Measurements from ENCODE around the gene CYLD. TPM values are rescaled to one million over a fixed set of nuclear protein-coding genes. Genes with fewer than 3 reads are reported as not detected.

Gene CYLD
- polyA plus RNA-seq, 6 donors from 2014 or later: 65.4 to 89.0 (median 75.8) TPM

GRCh38 chr16:50810241-50810965 lies 68.5 kb downstream of the CYLD start:
- H3K4me1 Mint-ChIP-seq: peaks cover 21 to 24% (median 21%) of the 10 kb centered on the region in 3 donors

DNA sequence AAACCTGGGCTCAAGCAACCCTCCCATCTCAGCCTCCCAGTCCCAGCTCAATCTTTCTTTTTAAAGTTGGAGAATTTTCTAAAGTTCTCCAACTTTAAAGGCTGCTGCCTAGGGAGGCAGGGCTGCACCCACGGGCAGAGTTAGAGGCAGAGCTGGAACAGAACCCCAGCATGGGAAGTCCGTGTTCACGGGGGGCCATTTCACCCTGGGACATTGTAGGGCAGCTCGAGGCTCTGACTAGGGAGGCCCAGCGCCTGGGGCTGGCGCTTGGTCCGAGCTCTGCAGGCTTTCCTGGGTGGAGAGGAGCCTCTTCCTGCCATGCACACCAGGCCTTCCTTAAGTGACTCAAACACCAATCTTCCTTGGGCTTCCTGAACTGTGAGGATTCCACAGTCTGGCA lies 70.2 kb downstream of the CYLD start:
- H3K9me3 Mint-ChIP-seq: no peaks in the 10 kb centered on the region
- no peaks in the 10 kb centered on the region for H3K36me3 Mint-ChIP-seq
- peaks cover 9 to 20% (median 18%) of the 10 kb centered on the region in 3 donors for H3K27me3 Mint-ChIP-seq
- ATAC-seq (ENCODE audit: low read depth in 2 of 2): no peak
- H3K4me1 Mint-ChIP-seq: peaks cover 10 to 12% (median 10%) of the 10 kb centered on the region in 3 donors
- no peak for DNase-seq
- no peak overlapping the region for H3K4me3 Mint-ChIP-seq
- H3K27ac Mint-ChIP-seq: no peak overlapping the region

More at GRCh38 chr16:50810241-50810965, 68.5 kb downstream of the CYLD start:
- H3K9me3 Mint-ChIP-seq: no peaks in the 10 kb centered on the region
- H3K27ac Mint-ChIP-seq: peak overlapping the region in 1 of 6 donors; percentile 83
- H3K4me3 Mint-ChIP-seq: no peak overlapping the region
- peaks cover 4 to 6% (median 6%) of the 10 kb centered on the region in 3 donors for H3K27me3 Mint-ChIP-seq
- DNase-seq (no peak), ATAC-seq (ENCODE audit: low read depth in 2 of 2) (no peak)
- H3K36me3 Mint-ChIP-seq: no peaks in the 10 kb centered on the region

DNA sequence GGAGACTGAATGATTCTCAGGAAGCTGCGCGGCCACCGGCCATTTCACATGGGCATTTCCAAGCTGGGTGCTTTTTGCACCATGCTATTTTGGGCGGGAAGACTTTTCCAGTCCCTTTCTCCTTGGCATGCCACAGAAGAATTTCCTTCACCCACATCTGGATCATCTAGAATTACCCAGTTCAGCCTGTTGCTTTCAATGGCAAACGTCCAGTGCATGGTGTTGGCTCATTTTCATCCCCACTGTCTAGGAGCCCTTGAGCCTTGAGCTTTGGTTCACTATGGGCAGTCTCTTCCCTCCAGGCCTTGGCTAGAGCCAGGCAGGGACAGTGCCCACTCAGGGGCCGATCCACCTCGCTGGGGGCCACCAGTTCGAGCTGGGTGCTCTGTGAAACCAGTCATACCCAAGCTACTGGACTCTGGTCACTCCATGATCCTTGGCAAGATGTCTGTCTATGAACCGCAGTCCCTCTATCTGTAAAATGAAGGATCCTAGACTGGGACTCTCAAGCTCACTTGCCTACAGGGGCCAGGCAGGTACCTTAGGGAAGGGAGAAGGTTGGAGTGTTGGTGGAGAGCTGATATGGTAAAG lies 71.1 kb downstream of the CYLD start:
- H3K9me3 Mint-ChIP-seq: no peaks in the 10 kb centered on the region
- DNase-seq (no peak), ATAC-seq (ENCODE audit: low read depth in 2 of 2) (no peak)
- H3K27ac Mint-ChIP-seq: no peak overlapping the region
- peaks cover 10 to 12% (median 10%) of the 10 kb centered on the region in 3 donors for H3K4me1 Mint-ChIP-seq
- peaks cover 9 to 20% (median 18%) of the 10 kb centered on the region in 3 donors for H3K27me3 Mint-ChIP-seq
- H3K36me3 Mint-ChIP-seq: no peaks in the 10 kb centered on the region
- no peak overlapping the region for H3K4me3 Mint-ChIP-seq

- ATAC-seq (ENCODE audit: low read depth in 2 of 2) (no peak), DNase-seq (no peak)
- Mint-ChIP-seq H3K9me3 (no peaks in the 10 kb centered on the region), H3K4me1 (peaks cover 8 to 10% (median 9%) of the 10 kb centered on the region in 3 donors), H3K27ac (no peak overlapping the region), H3K27me3 (peaks cover 9 to 20% (median 17%) of the 10 kb centered on the region in 3 donors), H3K4me3 (no peak overlapping the region), H3K36me3 (no peaks in the 10 kb centered on the region)
These were observed 72.2 kb downstream of the CYLD start for GRCh38 chr16:50814052-50814451.

GRCh38 chr16:50814541-50814940 lies 72.7 kb downstream of the CYLD start:
- H3K27ac Mint-ChIP-seq: no peak overlapping the region
- H3K4me3 Mint-ChIP-seq: no peak overlapping the region

DNA sequence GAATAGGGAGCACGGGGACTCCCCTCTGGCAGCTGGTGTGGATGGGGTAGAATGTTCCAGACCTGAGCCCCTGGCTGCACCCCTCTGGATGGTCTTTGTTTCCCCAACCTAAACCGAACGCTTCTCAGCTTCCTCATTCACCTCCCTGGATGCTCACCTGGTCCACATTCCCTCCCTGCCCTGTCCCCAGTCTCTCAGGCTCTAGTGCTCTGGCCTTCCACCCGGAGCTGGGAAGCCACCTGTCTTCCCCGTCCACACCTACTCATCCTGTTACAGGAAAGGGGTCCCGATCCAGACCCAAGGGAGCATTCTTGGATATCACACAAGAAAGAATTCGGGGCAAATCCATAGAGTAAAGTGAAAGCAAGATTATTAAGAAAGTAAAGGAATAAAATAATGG lies 73.5 kb downstream of the CYLD start:
- ATAC-seq (ENCODE audit: low read depth in 2 of 2): no peak
- Mint-ChIP-seq H3K36me3 (no peaks in the 10 kb centered on the region), H3K27me3 (peaks cover 15 to 20% (median 20%) of the 10 kb centered on the region in 3 donors), H3K4me3 (no peak overlapping the region), H3K4me1 (no peaks in the 10 kb centered on the region), H3K27ac (no peak overlapping the region), H3K9me3 (no peaks in the 10 kb centered on the region)
- no peak for DNase-seq

More at GRCh38 chr16:50814541-50814940, 72.7 kb downstream of the CYLD start:
- DNase-seq: no peak
- H3K36me3 Mint-ChIP-seq: no peaks in the 10 kb centered on the region
- no peaks in the 10 kb centered on the region for H3K9me3 Mint-ChIP-seq
- H3K4me1 Mint-ChIP-seq: peaks cover 4 to 5% (median 4%) of the 10 kb centered on the region in 3 donors
- no peak for ATAC-seq (ENCODE audit: low read depth in 2 of 2)
- H3K27me3 Mint-ChIP-seq: peaks cover 14 to 20% (median 17%) of the 10 kb centered on the region in 3 donors

DNA sequence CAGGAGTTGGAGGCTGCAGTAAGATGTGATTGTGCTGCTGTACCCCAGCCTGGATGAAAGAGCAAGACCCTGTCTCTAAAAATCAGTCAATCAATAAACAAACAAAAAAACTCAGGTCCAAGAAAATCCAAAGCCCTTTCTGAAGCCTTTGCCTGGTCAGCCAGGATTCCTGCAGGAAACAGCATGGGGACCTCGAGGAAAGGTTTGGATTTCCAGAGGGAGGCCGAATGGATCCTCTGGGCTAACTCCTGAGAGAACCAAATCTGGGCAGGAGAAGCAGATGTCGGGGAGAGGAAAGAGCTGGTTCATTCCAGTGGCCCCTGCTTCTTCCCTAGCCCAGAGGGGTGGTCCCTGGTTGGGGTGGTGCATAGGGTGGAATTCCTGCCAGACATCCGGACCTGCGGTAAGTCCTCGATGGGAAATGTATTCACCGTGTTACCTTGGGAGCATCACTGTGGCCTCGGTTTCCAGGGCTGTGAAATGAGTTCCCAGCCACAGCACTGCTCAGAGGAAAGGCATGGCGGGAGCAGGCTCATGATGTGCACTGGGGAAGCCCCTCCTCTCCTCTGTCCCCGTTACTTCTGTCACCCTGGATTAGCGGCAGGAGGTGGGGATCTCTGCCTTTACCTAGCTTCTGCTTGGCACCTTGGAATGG lies 75.1 kb downstream of the CYLD start:
- no peak for ATAC-seq (ENCODE audit: low read depth in 2 of 2)
- no peaks in the 10 kb centered on the region for H3K4me1 Mint-ChIP-seq
- DNase-seq: no peak
- H3K9me3 Mint-ChIP-seq: no peaks in the 10 kb centered on the region
- H3K36me3 Mint-ChIP-seq: no peaks in the 10 kb centered on the region
- H3K4me3 Mint-ChIP-seq: no peak overlapping the region
- H3K27me3 Mint-ChIP-seq: peaks cover 14 to 24% (median 16%) of the 10 kb centered on the region in 3 donors
- no peak overlapping the region for H3K27ac Mint-ChIP-seq

GRCh38 chr16:50818380-50818779 lies 76.5 kb downstream of the CYLD start:
- DNase-seq (no peak), ATAC-seq (ENCODE audit: low read depth in 2 of 2) (no peak)
- Mint-ChIP-seq H3K36me3 (no peaks in the 10 kb centered on the region), H3K4me1 (no peaks in the 10 kb centered on the region), H3K27ac (no peak overlapping the region), H3K4me3 (peak overlapping the region in 1 of 8 donors; percentile 12), H3K27me3 (peaks cover 16 to 34% (median 27%) of the 10 kb centered on the region in 3 donors), H3K9me3 (no peaks in the 10 kb centered on the region)

- Mint-ChIP-seq H3K4me1 (no peaks in the 10 kb centered on the region), H3K9me3 (peaks cover 0 to 3% (median 0%) of the 10 kb centered on the region in 7 donors), H3K27ac (no peak overlapping the region), H3K4me3 (no peak overlapping the region), H3K27me3 (peaks cover 20 to 44% (median 37%) of the 10 kb centered on the region in 3 donors), H3K36me3 (no peaks in the 10 kb centered on the region)
- no peak for DNase-seq
- no peak for ATAC-seq (ENCODE audit: low read depth in 2 of 2)
These were observed 77.8 kb downstream of the CYLD start for GRCh38 chr16:50819706-50820105.

- H3K36me3 Mint-ChIP-seq: no peaks in the 10 kb centered on the region
- H3K4me1 Mint-ChIP-seq: no peaks in the 10 kb centered on the region
- H3K27me3 Mint-ChIP-seq: peaks cover 20 to 44% (median 39%) of the 10 kb centered on the region in 3 donors
- H3K9me3 Mint-ChIP-seq: peaks cover 0 to 3% (median 0%) of the 10 kb centered on the region in 7 donors
- H3K4me3 Mint-ChIP-seq: no peak overlapping the region
- H3K27ac Mint-ChIP-seq: no peak overlapping the region
- no peak for DNase-seq
- no peak for ATAC-seq (ENCODE audit: low read depth in 2 of 2)
These were observed 78.3 kb downstream of the CYLD start for GRCh38 chr16:50820225-50820624.

DNA sequence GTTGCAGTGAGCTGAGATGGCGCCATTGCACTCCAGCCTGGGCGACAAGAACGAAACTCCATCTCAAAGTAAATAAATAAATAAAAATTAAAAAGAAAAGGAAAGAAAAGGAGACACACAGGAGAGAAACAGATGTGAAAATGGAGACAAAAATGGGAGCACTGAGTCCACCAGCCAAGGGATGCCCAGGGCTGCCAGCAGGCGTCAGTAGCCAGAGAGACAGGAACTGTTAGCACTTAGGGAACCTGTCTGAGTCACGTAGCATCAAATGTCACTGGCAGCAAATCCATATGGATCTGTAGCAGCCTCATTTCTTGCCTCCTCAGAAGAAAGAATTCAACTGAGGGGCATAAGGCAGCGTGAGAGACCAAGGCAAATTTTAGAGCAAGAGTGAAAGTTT lies 79.7 kb downstream of the CYLD start:
- ATAC-seq (ENCODE audit: low read depth in 2 of 2): no peak
- no peak overlapping the region for H3K4me3 Mint-ChIP-seq
- peaks cover 0 to 5% (median 0%) of the 10 kb centered on the region in 7 donors for H3K9me3 Mint-ChIP-seq

GRCh38 chr16:50822671-50823070 lies 80.8 kb downstream of the CYLD start:
- DNase-seq (no peak), ATAC-seq (ENCODE audit: low read depth in 2 of 2) (no peak)
- Mint-ChIP-seq H3K9me3 (peaks cover 0 to 5% (median 0%) of the 10 kb centered on the region in 7 donors), H3K27me3 (peaks cover 14 to 38% (median 25%) of the 10 kb centered on the region in 3 donors), H3K4me1 (no peaks in the 10 kb centered on the region), H3K4me3 (no peak overlapping the region), H3K36me3 (no peaks in the 10 kb centered on the region), H3K27ac (no peak overlapping the region)

More for the DNA sequence above, 79.7 kb downstream of the CYLD start:
- no peak overlapping the region for H3K27ac Mint-ChIP-seq
- H3K4me1 Mint-ChIP-seq: no peaks in the 10 kb centered on the region
- no peak for DNase-seq
- peaks cover 14 to 40% (median 30%) of the 10 kb centered on the region in 3 donors for H3K27me3 Mint-ChIP-seq
- no peaks in the 10 kb centered on the region for H3K36me3 Mint-ChIP-seq

GRCh38 chr16:50826797-50827316 lies 85.0 kb downstream of the CYLD start:
- ATAC-seq (ENCODE audit: low read depth in 2 of 2) (no peak), DNase-seq (no peak)
- Mint-ChIP-seq H3K4me3 (no peak overlapping the region), H3K4me1 (no peaks in the 10 kb centered on the region), H3K36me3 (peaks cover 0 to 8% of the 10 kb centered on the region in 2 donors), H3K27ac (no peak overlapping the region), H3K27me3 (peaks cover 8 to 54% (median 47%) of the 10 kb centered on the region in 3 donors), H3K9me3 (peaks cover 0 to 11% (median 5%) of the 10 kb centered on the region in 7 donors)
